ENCODE results near the gene STAP2. TPM values are rescaled to one million over a fixed set of nuclear protein-coding genes. Genes with fewer than 3 reads are reported as not detected.

STAP2 gene
- total and polyA plus RNA-seq, 2 donors (not counting 3 experiments of a cell fraction or from before 2014, with no cell fraction given), result 12.2 to 21.7 TPM

DNA sequence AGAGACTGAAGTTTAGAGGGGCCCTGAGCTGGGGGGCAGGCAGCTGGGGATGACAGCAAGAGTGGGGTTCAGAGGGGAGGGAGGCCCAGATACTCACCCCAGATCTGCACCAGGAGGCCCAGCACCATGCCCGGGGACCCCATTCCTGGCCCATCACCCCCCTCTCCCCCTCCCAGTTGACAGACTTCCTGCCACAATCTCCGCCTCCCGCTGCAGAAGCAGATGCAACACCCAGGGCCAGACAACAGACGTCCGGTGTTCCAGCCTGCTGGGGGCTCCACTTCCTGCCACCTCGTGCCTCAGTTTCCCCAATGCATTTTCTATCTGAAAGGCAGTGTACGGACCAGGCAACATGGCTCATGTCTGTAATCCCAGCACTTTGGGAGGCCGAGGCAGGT is 36.4 kb downstream of the STAP2 start, which contains the start of gene TMIGD2:
Gene TMIGD2, minus strand, starts transcription at position 147 of the 398 bp plus-strand sequence. Its CDS starts 4 bp downstream, at position 143.
- CTCF ChIA-PET, result no interaction called here
- no peaks in the 10 kb centered on the region for H3K27me3 ChIP-seq (ENCODE audit: control insufficient read depth in 2 of 2, insufficient read depth in 2 of 2, low read length in 2 of 2)
- no peak for FAIRE-seq
- H3K79me2 ChIP-seq (ENCODE audit: control insufficient read depth, insufficient read depth, low read length), result no peaks in the 10 kb centered on the region
- TF ChIP-seq, protein P1, sequence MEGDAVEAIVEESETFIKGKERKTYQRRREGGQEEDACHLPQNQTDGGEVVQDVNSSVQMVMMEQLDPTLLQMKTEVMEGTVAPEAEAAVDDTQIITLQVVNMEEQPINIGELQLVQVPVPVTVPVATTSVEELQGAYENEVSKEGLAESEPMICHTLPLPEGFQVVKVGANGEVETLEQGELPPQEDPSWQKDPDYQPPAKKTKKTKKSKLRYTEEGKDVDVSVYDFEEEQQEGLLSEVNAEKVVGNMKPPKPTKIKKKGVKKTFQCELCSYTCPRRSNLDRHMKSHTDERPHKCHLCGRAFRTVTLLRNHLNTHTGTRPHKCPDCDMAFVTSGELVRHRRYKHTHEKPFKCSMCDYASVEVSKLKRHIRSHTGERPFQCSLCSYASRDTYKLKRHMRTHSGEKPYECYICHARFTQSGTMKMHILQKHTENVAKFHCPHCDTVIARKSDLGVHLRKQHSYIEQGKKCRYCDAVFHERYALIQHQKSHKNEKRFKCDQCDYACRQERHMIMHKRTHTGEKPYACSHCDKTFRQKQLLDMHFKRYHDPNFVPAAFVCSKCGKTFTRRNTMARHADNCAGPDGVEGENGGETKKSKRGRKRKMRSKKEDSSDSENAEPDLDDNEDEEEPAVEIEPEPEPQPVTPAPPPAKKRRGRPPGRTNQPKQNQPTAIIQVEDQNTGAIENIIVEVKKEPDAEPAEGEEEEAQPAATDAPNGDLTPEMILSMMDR (IDR thresholded peaks at IDR 0.05; ENCODE audit: extremely low read depth in 1 of 2, insufficient read depth in 1 of 2, low read depth in 1 of 2, low read length in 2 of 2), result no peak
- TF ChIP-seq, protein P2, sequence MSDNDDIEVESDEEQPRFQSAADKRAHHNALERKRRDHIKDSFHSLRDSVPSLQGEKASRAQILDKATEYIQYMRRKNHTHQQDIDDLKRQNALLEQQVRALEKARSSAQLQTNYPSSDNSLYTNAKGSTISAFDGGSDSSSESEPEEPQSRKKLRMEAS (IDR thresholded peaks at IDR 0.05; ENCODE audit: insufficient read depth, insufficient read length), result no peak
- TF ChIP-seq MYC (IDR thresholded peaks at IDR 0.05; ENCODE audit: low read depth, low read length) (no peak), GATA2 (IDR thresholded peaks at IDR 0.05; ENCODE audit: insufficient read depth, insufficient read length, low read depth, low read length) (no peak), FOS (IDR thresholded peaks at IDR 0.05; ENCODE audit: borderline replicate concordance, insufficient read depth, low read length) (no peak), POLR2AphosphoS5 (IDR thresholded peaks at IDR 0.05; ENCODE audit: insufficient read depth, low read depth, low read length) (no peak), JUN (IDR thresholded peaks at IDR 0.05; ENCODE audit: borderline replicate concordance, insufficient read depth, insufficient read length, low read depth) (no peak), EZH2 (IDR thresholded peaks at IDR 0.05; ENCODE audit: borderline replicate concordance, low read depth, low read length, severe bottlenecking) (no peak), POLR2A (IDR thresholded peaks at IDR 0.05; ENCODE audit: low read depth, low read length) (no peak)
- H3K27ac ChIP-seq (ENCODE audit: insufficient read depth, low read depth, low read length), result no peak within 1 kb of the TSS
- H3K9me1 ChIP-seq (replicated peaks; ENCODE audit: control insufficient read depth, extremely low read depth, insufficient read depth, low read length), result no peaks in the 10 kb centered on the region
- intact Hi-C loops (cut with micrococcal nuclease), result no loop called here
- POLR2A ChIA-PET, result no interaction called here
- H3K36me3 ChIP-seq (ENCODE audit: control insufficient read depth in 2 of 2, extremely low read depth in 1 of 2, insufficient read depth in 2 of 2, low read length in 2 of 2), result no peaks in the 10 kb centered on the region
- no peak within 1 kb of the TSS for H3K9ac ChIP-seq (replicated peaks; ENCODE audit: extremely low read depth, insufficient read depth, low read length)
- H3K9me3 ChIP-seq (replicated peaks; ENCODE audit: control insufficient read depth, insufficient read depth, low read length), result no peaks in the 10 kb centered on the region
- no peaks in the 10 kb centered on the region for H3K4me1 ChIP-seq (ENCODE audit: control insufficient read depth, extremely low read depth, insufficient read depth, low read length)
- dilution Hi-C loops (cut with MboI; ENCODE audit: extremely low pct_ligation_motif_present, low sequenced_read_pairs), result no loop called here
- H3K4me2 ChIP-seq (ENCODE audit: insufficient read depth, low read length), result no peak within 1 kb of the TSS
- no peak within 1 kb of the TSS for H2AFZ ChIP-seq (ENCODE audit: low read depth, low read length)
- no peak for DNase-seq (ENCODE audit: low read depth, low spot score)
- no peak within 1 kb of the TSS for H3K4me3 ChIP-seq (replicated peaks in 1 of 3; ENCODE audit: insufficient read depth in 1 of 3, low read depth in 1 of 3, low read length in 3 of 3)
- no peaks in the 10 kb centered on the region for H4K20me1 ChIP-seq (replicated peaks; ENCODE audit: control insufficient read depth, extremely low read depth, insufficient read depth, low read length)
- BruUV-seq (replicated peaks), result no TSS peak
